RCC 7860 (cell line): ENCODE data around the gene CEBPE.

Experiments used
- DNase-seq: peaks from one replicate; pipeline ENCODE4 v3.0.0-alpha.2; 2015; ENCODE audit warnings: low spot score
- FAIRE-seq: peaks from 2 replicates; lab custom pipeline; 2012; peaks lifted over from hg19 to GRCh38; lab: Jason Lieb, UNC

The CEBPE gene

GRCh38 chr14:23104591-23105347, 14.3 kb downstream of the CEBPE start, which contains the start of gene CIROP:
Gene CIROP (minus strand): TSS chr14:23104989. CDS start chr14:23104920, 69 bp downstream.
- DNase-seq (no peak), FAIRE-seq (no peak)

- FAIRE-seq (no peak), DNase-seq (no peak)
Measured at GRCh38 chr14:23104070-23104590, 14.9 kb downstream of the CEBPE start.

GRCh38 chr14:23103581-23103980, 15.5 kb downstream of the CEBPE start:
- DNase-seq (no peak), FAIRE-seq (no peak)

DNA sequence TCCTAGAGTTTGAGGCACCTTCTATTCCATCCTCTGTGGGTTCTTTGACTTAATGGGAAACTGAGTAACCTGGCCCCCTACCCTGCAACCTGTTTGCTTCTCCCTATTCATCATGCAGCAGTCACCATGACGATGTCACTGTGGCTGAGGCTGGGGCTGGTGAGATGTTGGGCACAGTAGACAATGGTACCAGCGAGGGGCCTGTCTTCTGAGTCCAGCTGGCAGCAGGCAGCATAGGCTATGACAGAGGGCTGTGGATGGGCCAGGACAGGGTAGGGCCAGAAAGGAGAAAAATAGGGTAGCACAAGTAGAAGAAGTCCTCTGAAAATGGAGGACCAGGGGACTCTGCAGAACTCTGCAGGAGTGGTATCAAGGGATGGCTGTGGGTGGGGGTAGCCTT, 16.3 kb downstream of the CEBPE start:
- FAIRE-seq (no peak), DNase-seq (no peak)

- no peak for DNase-seq
- FAIRE-seq, result no peak
Measured at GRCh38 chr14:23101986-23102625, 16.9 kb downstream of the CEBPE start.

- no peak for FAIRE-seq
- no peak for DNase-seq
Measured at GRCh38 chr14:23101213-23101970, 17.7 kb downstream of the CEBPE start.

DNA sequence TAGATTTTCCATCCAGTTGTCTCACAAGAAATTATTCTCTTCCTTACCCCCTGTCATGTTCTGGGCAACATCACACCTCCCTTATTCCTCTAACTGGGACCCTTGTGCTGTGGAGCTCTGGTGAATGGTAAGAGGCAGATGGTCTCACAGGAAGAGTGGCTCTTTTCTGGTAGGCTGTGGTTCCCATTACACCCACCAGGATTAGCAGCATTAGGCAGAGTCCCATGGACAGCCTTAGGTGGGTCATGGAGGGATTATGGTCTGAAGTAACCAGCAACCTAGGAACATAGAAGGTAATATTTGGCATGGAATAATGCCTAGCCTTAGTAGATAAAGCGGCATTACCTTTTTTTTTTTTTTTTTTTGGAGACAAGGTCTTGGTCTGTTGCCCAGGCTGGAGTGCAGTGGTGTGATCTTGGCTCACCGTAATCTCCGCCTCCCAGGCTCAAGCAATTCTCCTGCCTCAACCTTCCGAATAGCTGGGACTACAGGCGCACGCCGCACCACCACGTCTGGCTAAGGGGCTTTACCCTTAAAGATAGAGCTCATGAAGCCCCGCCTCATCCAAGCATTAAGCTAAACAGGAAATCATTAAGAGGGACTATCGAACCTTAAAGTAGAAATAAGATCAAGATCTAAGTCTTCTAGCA, 19.7 kb downstream of the CEBPE start:
- no peak for FAIRE-seq

GRCh38 chr14:23097786-23098185, 21.3 kb downstream of the CEBPE start:
- FAIRE-seq, result no peak
- no peak for DNase-seq

More for the DNA sequence above, 19.7 kb downstream of the CEBPE start:
- no peak for DNase-seq

GRCh38 chr14:23095196-23096108, 23.6 kb downstream of the CEBPE start, which contains the start of gene C14orf119:
Gene C14orf119 (plus strand): TSS chr14:23095505. CDS start chr14:23097659, 2,154 bp downstream.
- FAIRE-seq, result peak; percentile 91
- DNase-seq, result peak; percentile 93

- peak; percentile 26 for DNase-seq
- FAIRE-seq, result no peak
Measured at GRCh38 chr14:23094666-23095195, 24.3 kb downstream of the CEBPE start, which contains the start of gene ACIN1. Gene ACIN1 (minus strand): TSS chr14:23095136. CDS start chr14:23095112, 24 bp downstream.

GRCh38 chr14:23093991-23094665, 24.9 kb downstream of the CEBPE start:
- FAIRE-seq (no peak), DNase-seq (no peak)

DNA sequence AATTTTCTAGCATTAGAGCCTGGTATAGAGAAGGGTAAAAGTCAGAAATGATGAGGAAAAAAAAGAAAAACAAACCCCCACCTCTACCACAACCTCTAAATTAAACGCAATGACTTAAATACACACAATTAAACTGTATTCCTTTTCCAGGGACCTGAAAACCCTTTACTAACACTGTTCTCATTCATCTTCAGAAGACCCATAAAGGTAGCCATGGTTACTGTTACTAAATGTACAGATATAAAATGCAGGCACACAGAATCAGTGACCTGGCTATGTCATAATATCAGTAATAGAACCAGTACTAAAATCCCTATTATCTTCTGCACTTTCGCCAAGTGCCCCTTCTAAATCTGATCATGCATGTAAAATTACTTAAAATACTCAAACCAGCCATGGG, 25.5 kb downstream of the CEBPE start:
- DNase-seq (no peak), FAIRE-seq (no peak)

- no peak for DNase-seq
- no peak for FAIRE-seq
Measured at GRCh38 chr14:23093104-23093503, 26.0 kb downstream of the CEBPE start.

DNA sequence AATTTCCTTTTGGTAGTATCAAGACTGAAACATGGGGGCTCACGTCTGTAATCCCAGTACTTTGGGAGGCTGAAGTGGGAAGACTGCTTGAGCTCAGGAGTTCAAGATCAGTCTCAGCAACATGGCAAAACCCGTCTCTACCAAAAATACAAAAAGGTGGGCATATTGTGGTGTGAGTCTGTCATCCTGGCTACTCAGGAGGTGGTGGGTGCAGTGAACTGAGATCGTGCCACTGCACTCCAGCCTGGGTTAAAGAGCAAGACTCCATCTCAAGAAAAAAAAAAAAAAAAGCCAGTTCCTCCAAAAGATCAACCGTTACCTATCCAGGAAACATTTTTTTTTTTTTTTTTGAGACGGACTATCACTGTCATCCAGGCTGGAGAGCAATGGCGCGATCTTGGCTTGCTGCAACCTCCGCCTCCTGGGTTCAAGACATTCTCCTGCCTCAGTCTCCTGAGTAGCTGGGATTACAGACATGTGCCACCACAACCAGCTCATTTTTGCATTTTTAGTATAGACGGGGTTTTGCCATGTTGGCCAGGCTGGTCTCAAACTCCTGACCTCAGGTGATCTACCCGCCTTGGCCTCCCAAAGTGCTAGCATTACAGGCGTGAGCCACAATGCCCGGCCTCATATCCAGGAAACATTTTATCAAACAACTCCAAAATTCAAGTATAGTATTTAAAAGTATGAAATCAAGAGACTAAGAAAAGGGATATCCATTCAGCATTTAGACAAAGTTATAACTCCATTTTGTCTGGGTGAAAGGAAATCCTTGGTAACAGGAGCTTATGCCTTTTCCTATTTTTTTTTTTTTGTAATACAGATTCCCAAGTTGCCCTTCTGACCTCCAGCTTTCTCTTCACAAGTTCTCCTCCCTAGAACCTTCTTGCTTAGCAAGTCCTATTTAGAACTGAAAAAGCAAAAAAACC, 27.5 kb downstream of the CEBPE start:
- FAIRE-seq, result no peak

DNA sequence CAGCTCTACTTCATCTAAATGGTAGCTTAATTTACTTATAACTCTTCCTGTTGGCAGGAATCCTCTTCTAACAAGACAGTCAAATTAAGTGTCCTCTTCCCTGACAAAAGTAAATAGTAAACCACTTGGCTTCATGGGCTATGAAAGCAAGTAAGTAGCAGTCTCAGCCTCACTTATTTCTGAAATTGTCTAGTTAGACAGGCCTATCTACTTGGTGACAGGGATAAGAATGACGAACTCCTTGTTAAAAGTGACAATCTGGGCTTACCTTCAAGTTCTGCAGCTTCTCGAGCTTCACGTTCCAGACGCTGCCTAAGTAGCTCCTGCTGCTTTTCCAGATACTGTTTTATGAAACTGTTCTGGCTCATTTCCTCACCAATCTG, 28.8 kb downstream of the CEBPE start:
- no peak for FAIRE-seq

More for the DNA sequence above, 27.5 kb downstream of the CEBPE start:
- no peak for DNase-seq

GRCh38 chr14:23089498-23090253, 29.4 kb downstream of the CEBPE start:
- FAIRE-seq (no peak), DNase-seq (no peak)

More for the DNA sequence above, 28.8 kb downstream of the CEBPE start:
- no peak for DNase-seq

- DNase-seq (no peak), FAIRE-seq (no peak)
Measured at GRCh38 chr14:23086565-23086964, 32.5 kb downstream of the CEBPE start.
